GM13976 (cell line): ENCODE measurements around the gene COX7B.
"Not testable (repeated sequence)": the region's sequence is repeated elsewhere in the genome, so short reads cannot be mapped to it uniquely, and the experiment has no call there.

Experiments
- DNase-seq: peaks from one replicate; pipeline ENCODE4 v3.0.0; 2012; ENCODE audit warnings: low spot score
- CTCF ChIP-seq: IDR thresholded peaks from 2 replicates; pipeline ENCODE4 v1.5.1; 2012; ENCODE audit warnings: borderline replicate concordance, mild to moderate bottlenecking; ENCODE audit not compliant: insufficient read depth; ENCODE audit errors: extremely low read depth, missing control alignments, control extremely low read depth
- in situ Hi-C: fragments of 300-500 bp; cut with MboI; formaldehyde crosslinking; loops from one replicate; pipeline ENCODE4 v1.12.0; 2022; ENCODE audit warnings: low sequenced_read_pairs, mixed read lengths, inconsistent platforms; ENCODE audit not compliant: unreplicated experiment

Gene COX7B

GRCh38 chrX:77900688-77901087 is 1.4 kb downstream of the COX7B start:
- TF ChIP-seq CTCF = no peak
- in situ Hi-C loops = loop anchor here (10.0 kb wide), 1 partner anchor 194 kb away; no protein-coding TSS in a partner anchor
- DNase-seq = no peak

GRCh38 chrX:77901506-77901905 is 2.2 kb downstream of the COX7B start:
- TF ChIP-seq CTCF = no peak
- DNase-seq = no peak
- in situ Hi-C loops = loop anchor here (10.0 kb wide), 1 partner anchor 193 kb away; no protein-coding TSS in a partner anchor

GRCh38 chrX:77910108-77910840 is 11.0 kb downstream of the COX7B start, which contains the start of gene ATP7A:
Gene ATP7A, plus strand, starts transcription at chrX:77910693. Its CDS starts 60,949 bp downstream, at chrX:77971642.
- in situ Hi-C loops = no loop called here

GRCh38 chrX:77917294-77917933 is 18.1 kb downstream of the COX7B start:
- in situ Hi-C loops = no loop called here
- DNase-seq = no peak
- no peak for TF ChIP-seq CTCF

More at GRCh38 chrX:77910108-77910840, 11.0 kb downstream of the COX7B start, which contains the start of gene ATP7A:
- peak; percentile 85 for DNase-seq
- TF ChIP-seq CTCF = peak; percentile 62

- in situ Hi-C loops = no loop called here
Measured at GRCh38 chrX:77918568-77918967, 19.3 kb downstream of the COX7B start.

GRCh38 chrX:77919370-77919769 is 20.1 kb downstream of the COX7B start:
- in situ Hi-C loops, DNase-seq: not testable (repeated sequence)

More at GRCh38 chrX:77918568-77918967, 19.3 kb downstream of the COX7B start:
- DNase-seq = no peak
- no peak for TF ChIP-seq CTCF

- no peak for TF ChIP-seq CTCF
- in situ Hi-C loops = no loop called here
- DNase-seq = no peak
Measured at GRCh38 chrX:77922787-77923186, 23.5 kb downstream of the COX7B start.
